Prostate gland (tissue), 2 donors: ENCODE results near the gene TMPRSS6. TPM values are rescaled to one million over a fixed set of nuclear protein-coding genes. Genes with fewer than 3 reads are reported as not detected.
A peak's percentile ranks its signal among the peaks of the same experiment; 100 is the strongest.

ENCODE experiments used
- DNase-seq: peaks from one replicate; pipeline ENCODE4 v3.0.0-alpha.2; 2019; ENCODE audit warnings: low spot score
- H3K27ac ChIP-seq, 2 donors: fragments of 200-600 bp; sonication (generic); 2 replicates each; pipeline ENCODE4 v1.5.1; 2017 to 2019
- H3K27me3 ChIP-seq: fragments of 200-600 bp; sonication (generic); replicated peaks from 2 replicates; pipeline ENCODE4 v1.5.1; 2019; ENCODE audit not compliant: insufficient read depth
- H3K36me3 ChIP-seq, 2 donors: fragments of 200-600 bp; sonication (generic); 1 replicate in 1 of 2; 2 replicates in 1 of 2; pipeline versions ENCODE4 v1.5.1 to v1.8.1; 2017 to 2019
- H3K4me1 ChIP-seq: fragments of 200-600 bp; sonication (generic); replicated peaks from 2 replicates; pipeline ENCODE4 v1.5.1; 2019
- H3K4me3 ChIP-seq, 2 donors: fragments of 200-600 bp; sonication (generic); 2 replicates each; pipeline ENCODE4 v1.5.1; 2017 to 2019
- H3K9me3 ChIP-seq: fragments of 200-600 bp; sonication (generic); 2 replicates; pipeline ENCODE4 v1.5.1; 2017
- POLR2A ChIP-seq: fragments of 450-650 bp; IDR thresholded peaks from one replicate; pipeline ENCODE4 v1.6.1; 2016; ENCODE audit warnings: antibody characterized with exemption, mild to moderate bottlenecking
- POLR2AphosphoS5 ChIP-seq: sonication (generic); formaldehyde crosslinking; IDR thresholded peaks from one replicate; pipeline ENCODE4 v1.6.1; 2017; ENCODE audit warnings: antibody characterized with exemption
- WGBS: methylation state at CpG from one replicate; pipeline ENCODE4 v1.1.5; 2018; 5-methylcytosine and 5-hydroxymethylcytosine counted together
- intact Hi-C: fragments of 100-400 bp; cut with DNase I; formaldehyde crosslinking; loops from one replicate; pipeline ENCODE4 v1.14.2; 2022
- total RNA-seq, 2 donors: library from RNA; depleted of rRNA; stranded (reverse); fragments of >200 nt; gene quantifications; one replicate each; pipeline ENCODE4 v1.1.0, GENCODE V29; 2016
- TF ChIP-seq, protein P1 (sequence below), 4 experiments: fragments of 200-600 bp in 2 of 4; fragments of 450-650 bp in 2 of 4; sonication (generic) in 2 of 4; IDR thresholded peaks; 1 replicate in 3 of 4; 2 replicates in 1 of 4; pipeline ENCODE4 v1.5.1; 2016 to 2019; ENCODE audit warnings: antibody characterized with exemption in 4 of 4, mild to moderate bottlenecking in 2 of 4, moderate library complexity in 2 of 4

Gene TMPRSS6
- total RNA-seq, 2 donors from 2014 or later: 0.45 TPM; not detected in 1

GRCh38 chr22:37044634-37045625, 64.6 kb downstream of the TMPRSS6 start:
- Histone ChIP-seq H3K27ac (no peak overlapping the region), H3K36me3 (no peaks in the 10 kb centered on the region), H3K4me1 (no peaks in the 10 kb centered on the region), H3K27me3 (no peaks in the 10 kb centered on the region), H3K9me3 (no peaks in the 10 kb centered on the region), H3K4me3 (no peak overlapping the region)
- no peak for DNase-seq
- intact Hi-C loops: no loop called here
- WGBS: 78% methylated on average over 9 of the region's 9 CpGs
- TF ChIP-seq, protein P1, sequence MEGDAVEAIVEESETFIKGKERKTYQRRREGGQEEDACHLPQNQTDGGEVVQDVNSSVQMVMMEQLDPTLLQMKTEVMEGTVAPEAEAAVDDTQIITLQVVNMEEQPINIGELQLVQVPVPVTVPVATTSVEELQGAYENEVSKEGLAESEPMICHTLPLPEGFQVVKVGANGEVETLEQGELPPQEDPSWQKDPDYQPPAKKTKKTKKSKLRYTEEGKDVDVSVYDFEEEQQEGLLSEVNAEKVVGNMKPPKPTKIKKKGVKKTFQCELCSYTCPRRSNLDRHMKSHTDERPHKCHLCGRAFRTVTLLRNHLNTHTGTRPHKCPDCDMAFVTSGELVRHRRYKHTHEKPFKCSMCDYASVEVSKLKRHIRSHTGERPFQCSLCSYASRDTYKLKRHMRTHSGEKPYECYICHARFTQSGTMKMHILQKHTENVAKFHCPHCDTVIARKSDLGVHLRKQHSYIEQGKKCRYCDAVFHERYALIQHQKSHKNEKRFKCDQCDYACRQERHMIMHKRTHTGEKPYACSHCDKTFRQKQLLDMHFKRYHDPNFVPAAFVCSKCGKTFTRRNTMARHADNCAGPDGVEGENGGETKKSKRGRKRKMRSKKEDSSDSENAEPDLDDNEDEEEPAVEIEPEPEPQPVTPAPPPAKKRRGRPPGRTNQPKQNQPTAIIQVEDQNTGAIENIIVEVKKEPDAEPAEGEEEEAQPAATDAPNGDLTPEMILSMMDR (IDR thresholded peaks at IDR 0.05): no peak
- no peak for TF ChIP-seq POLR2A
- TF ChIP-seq POLR2AphosphoS5: no peak

GRCh38 chr22:37043828-37044538, 65.5 kb downstream of the TMPRSS6 start:
- H3K27ac ChIP-seq: no peak overlapping the region
- 43% methylated on average over 11 of the region's 17 CpGs for WGBS
- no peaks in the 10 kb centered on the region for H3K36me3 ChIP-seq
- H3K27me3 ChIP-seq: no peaks in the 10 kb centered on the region
- H3K9me3 ChIP-seq: no peaks in the 10 kb centered on the region
- intact Hi-C loops: no loop called here
- peak; percentile 76 for DNase-seq
- no peak overlapping the region for H3K4me3 ChIP-seq
- no peak for TF ChIP-seq POLR2A
- TF ChIP-seq, protein P1 (IDR thresholded peaks at IDR 0.05): peak; percentile 45 to 85 (median 71)
- peak; percentile 41 for TF ChIP-seq POLR2AphosphoS5
- H3K4me1 ChIP-seq: no peaks in the 10 kb centered on the region

DNA sequence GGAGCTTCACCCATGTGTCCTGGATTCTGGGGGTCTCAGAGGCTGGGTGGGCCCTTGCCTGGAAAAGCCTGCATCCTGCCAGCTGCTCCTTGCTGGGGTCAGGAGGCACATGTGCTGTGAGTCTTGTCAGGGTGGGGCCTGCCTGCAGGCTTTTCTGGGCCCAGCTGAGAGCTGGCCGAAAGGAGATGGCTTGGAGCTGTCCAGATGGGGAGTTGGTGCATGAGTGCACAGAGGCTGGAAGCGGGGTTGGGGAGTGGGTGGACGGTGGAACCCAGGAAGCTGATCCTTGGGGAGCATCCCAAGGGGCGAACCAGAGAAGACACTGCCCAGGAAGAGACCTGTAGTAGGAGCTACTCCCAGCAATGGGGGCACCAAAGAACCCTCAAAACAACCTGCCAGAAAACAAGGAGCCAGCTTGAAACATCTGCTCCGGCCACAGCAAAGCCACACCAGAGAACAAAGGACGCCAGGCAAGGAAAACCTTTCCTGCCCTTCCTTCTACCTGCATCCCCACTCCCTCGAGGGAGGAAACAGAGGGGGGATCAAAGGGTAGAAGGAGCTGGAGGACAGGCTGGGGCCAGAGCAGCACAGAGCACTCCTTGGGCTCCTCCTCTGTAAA, 66.2 kb downstream of the TMPRSS6 start:
- no peak overlapping the region for H3K4me3 ChIP-seq
- no peaks in the 10 kb centered on the region for H3K9me3 ChIP-seq
- TF ChIP-seq POLR2A (no peak), POLR2AphosphoS5 (no peak)
- TF ChIP-seq, protein P1 (IDR thresholded peaks at IDR 0.05): no peak
- DNase-seq: no peak
- no peaks in the 10 kb centered on the region for H3K36me3 ChIP-seq
- 76% methylated on average over 7 of the region's 7 CpGs for WGBS
- intact Hi-C loops: no loop called here
- H3K27me3 ChIP-seq: no peaks in the 10 kb centered on the region
- no peaks in the 10 kb centered on the region for H3K4me1 ChIP-seq
- H3K27ac ChIP-seq: no peak overlapping the region

GRCh38 chr22:37039466-37039865, 70.0 kb downstream of the TMPRSS6 start:
- intact Hi-C loops: no loop called here
- WGBS: 70% methylated on average over 2 of the region's 2 CpGs
- H3K36me3 ChIP-seq: no peaks in the 10 kb centered on the region

More at GRCh38 chr22:37039466-37039865, 70.0 kb downstream of the TMPRSS6 start:
- Histone ChIP-seq H3K9me3 (no peaks in the 10 kb centered on the region), H3K4me1 (no peaks in the 10 kb centered on the region), H3K27ac (no peak overlapping the region), H3K27me3 (no peaks in the 10 kb centered on the region), H3K4me3 (no peak overlapping the region)
- TF ChIP-seq, protein P1 (IDR thresholded peaks at IDR 0.05): no peak
- TF ChIP-seq POLR2AphosphoS5: no peak
- no peak for TF ChIP-seq POLR2A
- DNase-seq: no peak
